Rectal smooth muscle tissue (tissue), 1 donor: ENCODE measurements around the gene C19orf12.

Experiments
- H3K27ac ChIP-seq: one replicate; pipeline ENCODE4 v1.7.0; 2013; ENCODE audit warnings: low read depth, low read length, inconsistent platforms
- H3K27me3 ChIP-seq: one replicate; pipeline ENCODE4 v1.7.0; 2013; ENCODE audit warnings: low read length; ENCODE audit not compliant: control insufficient read depth, insufficient read depth
- H3K36me3 ChIP-seq: one replicate; pipeline ENCODE4 v1.7.0; 2013; ENCODE audit warnings: low read length; ENCODE audit not compliant: control insufficient read depth, insufficient read depth
- H3K4me1 ChIP-seq: one replicate; pipeline ENCODE4 v1.7.0; 2013; ENCODE audit warnings: low read length; ENCODE audit not compliant: control insufficient read depth, insufficient read depth
- H3K4me3 ChIP-seq: one replicate; pipeline ENCODE4 v1.7.0; 2013; ENCODE audit warnings: low read length
- H3K9ac ChIP-seq: one replicate; pipeline ENCODE4 v1.7.0; 2013; ENCODE audit warnings: low read length

C19orf12 gene

GRCh38 chr19:29655648-29656335 lies 59.3 kb downstream of the C19orf12 start:
- Histone ChIP-seq H3K36me3 (no peaks in the 10 kb centered on the region), H3K27ac (no peak overlapping the region), H3K27me3 (no peaks in the 10 kb centered on the region), H3K9ac (no peak overlapping the region), H3K4me3 (no peak overlapping the region), H3K4me1 (no peaks in the 10 kb centered on the region)

- H3K36me3 ChIP-seq = no peaks in the 10 kb centered on the region
- no peak overlapping the region for H3K9ac ChIP-seq
- no peaks in the 10 kb centered on the region for H3K4me1 ChIP-seq
- H3K4me3 ChIP-seq = no peak overlapping the region
- H3K27me3 ChIP-seq = no peaks in the 10 kb centered on the region
- no peak overlapping the region for H3K27ac ChIP-seq
These were observed 61.7 kb downstream of the C19orf12 start for GRCh38 chr19:29653398-29653797.

- Histone ChIP-seq H3K4me1 (no peaks in the 10 kb centered on the region), H3K27ac (no peak overlapping the region), H3K36me3 (no peaks in the 10 kb centered on the region), H3K9ac (no peak overlapping the region), H3K4me3 (no peak overlapping the region), H3K27me3 (no peaks in the 10 kb centered on the region)
These were observed 63.3 kb downstream of the C19orf12 start for GRCh38 chr19:29651622-29652394.

GRCh38 chr19:29650772-29651387 lies 64.2 kb downstream of the C19orf12 start:
- Histone ChIP-seq H3K9ac (no peak overlapping the region), H3K27me3 (no peaks in the 10 kb centered on the region), H3K36me3 (no peaks in the 10 kb centered on the region), H3K4me1 (no peaks in the 10 kb centered on the region), H3K27ac (no peak overlapping the region), H3K4me3 (no peak overlapping the region)
